Bronchial epithelial cell (primary cell): ENCODE results near the gene DNAH7. TPM values are rescaled to one million over a fixed set of nuclear protein-coding genes. Genes with fewer than 3 reads are reported as not detected.
A peak's percentile ranks its signal among the peaks of the same experiment; 100 is the strongest.

Experiments used
- DNase-seq: peaks from one replicate; pipeline ENCODE4 v3.0.0-alpha.2; 2010; ENCODE audit warnings: low read depth
- FAIRE-seq: peaks from 2 replicates; lab custom pipeline; 2011; peaks lifted over from hg19 to GRCh38; lab: Jason Lieb, UNC
- H3K27me3 ChIP-seq: 2 replicates; pipeline ENCODE4 v1.5.1; 2011; ENCODE audit warnings: low read length; ENCODE audit not compliant: control insufficient read depth, insufficient read depth
- H3K36me3 ChIP-seq: 2 replicates; pipeline ENCODE4 v1.5.1; 2011; ENCODE audit warnings: low read length; ENCODE audit not compliant: control insufficient read depth, insufficient read depth
- H3K4me3 ChIP-seq: 2 replicates; pipeline ENCODE4 v1.5.1; 2011; ENCODE audit warnings: mild to moderate bottlenecking, low read depth, low read length, control low read depth
- total RNA-seq: library from RNA; depleted of rRNA; stranded (reverse); fragments of >200 nt; gene quantifications from 2 replicates; pipeline ENCODE4 v1.2.1, GENCODE V29; 2014
- TF ChIP-seq, protein P1 (sequence below): IDR thresholded peaks from 2 replicates; pipeline ENCODE4 v1.5.1; 2011; ENCODE audit warnings: mild to moderate bottlenecking, moderate library complexity, low read length, control low read depth, inconsistent platforms; ENCODE audit not compliant: insufficient read depth, severe bottlenecking

Gene DNAH7
- total RNA-seq, 1 donor from 2014 or later, result 0.26 TPM

- Histone ChIP-seq H3K36me3 (no peaks in the 10 kb centered on the region), H3K27me3 (no peaks in the 10 kb centered on the region), H3K4me3 (no peak overlapping the region)
- FAIRE-seq (no peak), DNase-seq (peak; percentile 9)
- TF ChIP-seq, protein P1, sequence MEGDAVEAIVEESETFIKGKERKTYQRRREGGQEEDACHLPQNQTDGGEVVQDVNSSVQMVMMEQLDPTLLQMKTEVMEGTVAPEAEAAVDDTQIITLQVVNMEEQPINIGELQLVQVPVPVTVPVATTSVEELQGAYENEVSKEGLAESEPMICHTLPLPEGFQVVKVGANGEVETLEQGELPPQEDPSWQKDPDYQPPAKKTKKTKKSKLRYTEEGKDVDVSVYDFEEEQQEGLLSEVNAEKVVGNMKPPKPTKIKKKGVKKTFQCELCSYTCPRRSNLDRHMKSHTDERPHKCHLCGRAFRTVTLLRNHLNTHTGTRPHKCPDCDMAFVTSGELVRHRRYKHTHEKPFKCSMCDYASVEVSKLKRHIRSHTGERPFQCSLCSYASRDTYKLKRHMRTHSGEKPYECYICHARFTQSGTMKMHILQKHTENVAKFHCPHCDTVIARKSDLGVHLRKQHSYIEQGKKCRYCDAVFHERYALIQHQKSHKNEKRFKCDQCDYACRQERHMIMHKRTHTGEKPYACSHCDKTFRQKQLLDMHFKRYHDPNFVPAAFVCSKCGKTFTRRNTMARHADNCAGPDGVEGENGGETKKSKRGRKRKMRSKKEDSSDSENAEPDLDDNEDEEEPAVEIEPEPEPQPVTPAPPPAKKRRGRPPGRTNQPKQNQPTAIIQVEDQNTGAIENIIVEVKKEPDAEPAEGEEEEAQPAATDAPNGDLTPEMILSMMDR, result no peak
These were observed 286.5 kb downstream of the DNAH7 start for GRCh38 chr2:195782156-195782555.

DNA sequence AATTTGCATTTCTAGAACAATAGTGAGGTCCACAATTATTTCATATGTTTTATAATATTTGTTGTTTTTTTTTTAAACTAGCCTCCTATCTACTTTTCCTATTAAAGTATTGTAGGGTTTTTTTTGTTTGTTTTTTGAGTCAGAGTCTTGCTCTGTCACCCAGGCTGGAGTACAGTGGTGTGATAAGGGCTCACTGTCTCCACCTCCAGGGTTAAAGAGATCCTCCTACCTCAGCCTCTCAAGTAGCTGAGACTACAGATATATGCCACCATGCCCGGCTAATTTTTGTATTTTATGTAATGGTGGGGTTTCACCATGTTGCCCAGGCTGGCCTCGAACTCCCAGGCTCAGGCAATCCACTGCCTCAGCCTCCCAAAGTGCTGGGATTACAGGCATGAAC is 289.1 kb downstream of the DNAH7 start:
- DNase-seq (peak; percentile 39), FAIRE-seq (no peak)
- TF ChIP-seq, protein P1, result peak; percentile 5
- Histone ChIP-seq H3K4me3 (no peak overlapping the region), H3K27me3 (no peaks in the 10 kb centered on the region), H3K36me3 (no peaks in the 10 kb centered on the region)

- FAIRE-seq, result no peak
- peak; percentile 8 for DNase-seq
- no peak overlapping the region for H3K4me3 ChIP-seq
- no peaks in the 10 kb centered on the region for H3K36me3 ChIP-seq
- no peaks in the 10 kb centered on the region for H3K27me3 ChIP-seq
- TF ChIP-seq, protein P1, result no peak
These were observed 298.7 kb downstream of the DNAH7 start for GRCh38 chr2:195769975-195770374.

GRCh38 chr2:195768431-195768830 is 300.2 kb downstream of the DNAH7 start:
- no peak for DNase-seq
- H3K36me3 ChIP-seq, result no peaks in the 10 kb centered on the region
- FAIRE-seq, result no peak
- no peaks in the 10 kb centered on the region for H3K27me3 ChIP-seq
- TF ChIP-seq, protein P1, result no peak
- no peak overlapping the region for H3K4me3 ChIP-seq

GRCh38 chr2:195766691-195767090 is 301.9 kb downstream of the DNAH7 start:
- no peaks in the 10 kb centered on the region for H3K36me3 ChIP-seq
- H3K4me3 ChIP-seq, result no peak overlapping the region
- DNase-seq (no peak), FAIRE-seq (no peak)
- no peaks in the 10 kb centered on the region for H3K27me3 ChIP-seq
- TF ChIP-seq, protein P1, result no peak

GRCh38 chr2:195763866-195764265 is 304.8 kb downstream of the DNAH7 start:
- peak; percentile 40 for DNase-seq
- no peak for FAIRE-seq
- TF ChIP-seq, protein P1, result no peak
- H3K36me3 ChIP-seq, result no peaks in the 10 kb centered on the region
- H3K4me3 ChIP-seq, result no peak overlapping the region
- H3K27me3 ChIP-seq, result no peaks in the 10 kb centered on the region
